KOPT-K1 (cell line): ENCODE data around the gene ZCWPW1.
A peak's percentile ranks its signal among the peaks of the same experiment; 100 is the strongest.
"Not testable (repeated sequence)": the region's sequence is repeated elsewhere in the genome, so short reads cannot be mapped to it uniquely, and the experiment has no call there.

Source experiments
- H3K27ac ChIP-seq: fragments of 200-600 bp; sonication (generic); 2 replicates; pipeline ENCODE4 v1.5.1; 2016; ENCODE audit warnings: antibody characterized with exemption, mild to moderate bottlenecking, low read depth, low read length; ENCODE audit not compliant: poor library complexity, severe bottlenecking
- H3K36me3 ChIP-seq: fragments of 200-600 bp; sonication (generic); 2 replicates; pipeline ENCODE4 v1.5.1; 2017; ENCODE audit warnings: antibody characterized with exemption, mild to moderate bottlenecking, low read length, moderate library complexity; ENCODE audit not compliant: insufficient read depth
- H3K9me3 ChIP-seq: fragments of 200-600 bp; sonication (generic); 2 replicates; pipeline ENCODE4 v1.5.1; 2017; ENCODE audit warnings: antibody characterized with exemption, low read length, mild to moderate bottlenecking; ENCODE audit not compliant: insufficient read depth, poor library complexity, severe bottlenecking

The ZCWPW1 gene

DNA sequence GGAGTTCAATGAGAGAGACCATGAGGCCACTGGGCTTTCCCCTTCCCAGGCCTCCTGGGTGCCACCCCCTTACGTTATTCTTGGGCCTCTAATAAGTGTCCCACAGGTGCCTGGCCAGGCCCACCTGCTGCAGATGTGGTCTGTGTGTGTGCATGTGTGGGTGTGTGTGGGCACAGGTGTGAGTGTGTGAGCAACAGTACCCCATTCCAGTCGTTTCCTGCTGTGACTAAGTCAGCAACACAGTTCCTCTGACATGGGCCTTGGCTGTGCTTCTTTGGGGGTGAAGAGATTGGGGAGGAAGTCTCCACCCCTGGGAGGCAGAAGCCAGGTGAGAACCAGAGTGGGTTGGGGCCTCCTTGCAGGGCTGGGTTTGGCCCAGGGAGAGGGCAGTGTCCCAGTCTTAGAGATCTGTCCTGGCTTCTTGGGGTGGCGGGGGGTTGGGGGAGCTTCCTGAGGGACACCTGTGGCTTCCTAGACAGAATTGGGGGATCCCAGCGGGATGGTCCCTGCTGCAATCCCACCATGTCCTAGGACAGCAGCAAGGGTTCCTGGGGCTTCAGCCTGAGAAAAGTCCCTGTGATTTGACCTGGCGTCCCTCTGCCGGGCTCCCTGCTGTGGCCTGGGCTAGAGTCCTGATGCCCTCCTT lies 74.7 kb downstream of the ZCWPW1 start:
- no peaks in the 10 kb centered on the region for H3K9me3 ChIP-seq
- H3K27ac ChIP-seq: peak overlapping the region; percentile 29
- H3K36me3 ChIP-seq: peaks cover 100% of the 10 kb centered on the region

DNA sequence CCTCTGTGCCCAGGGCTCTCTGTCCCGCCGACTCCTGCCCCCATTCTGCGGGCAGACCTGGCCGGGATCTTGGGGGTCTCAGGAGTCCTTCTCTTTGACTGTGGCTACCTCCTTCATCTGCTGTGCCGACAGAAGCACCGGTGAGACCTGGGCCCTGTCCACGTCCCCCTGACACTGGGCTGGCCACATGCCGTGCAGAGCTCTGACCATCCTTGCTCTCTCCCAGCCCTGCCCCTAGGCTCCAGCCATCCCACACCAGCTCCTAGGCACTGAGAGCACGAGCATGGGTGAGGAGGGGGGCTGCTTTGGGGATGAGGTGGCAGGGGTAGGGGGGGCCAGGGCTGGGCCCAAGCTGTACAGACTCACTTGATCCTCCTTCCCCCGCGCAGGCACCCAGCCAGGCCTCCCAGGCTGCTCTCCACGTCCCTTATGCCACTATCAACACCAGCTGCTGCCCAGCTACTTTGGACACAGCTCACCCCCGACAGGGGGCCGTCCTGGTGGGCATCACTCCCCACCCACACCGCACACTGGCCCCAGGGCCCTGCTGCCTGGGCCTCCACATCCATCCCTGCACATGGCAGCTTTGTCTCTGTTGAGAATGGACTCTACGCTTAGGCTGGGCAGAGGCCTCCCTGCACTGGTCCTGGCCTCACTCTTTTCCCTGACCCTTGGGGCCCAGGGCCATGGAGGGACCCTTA lies 75.4 kb downstream of the ZCWPW1 start:
- H3K9me3 ChIP-seq: no peaks in the 10 kb centered on the region
- H3K36me3 ChIP-seq: peaks cover 100% of the 10 kb centered on the region
- peak overlapping the region; percentile 29 for H3K27ac ChIP-seq

- not testable (repeated sequence) for H3K9me3 ChIP-seq
- H3K36me3 ChIP-seq: peaks cover 100% of the 10 kb centered on the region
- peak overlapping the region; percentile 45 for H3K27ac ChIP-seq
Observed at GRCh38 chr7:100352230-100352781, 76.2 kb downstream of the ZCWPW1 start.

GRCh38 chr7:100351657-100352058 lies 76.8 kb downstream of the ZCWPW1 start:
- no peaks in the 10 kb centered on the region for H3K9me3 ChIP-seq
- H3K36me3 ChIP-seq: peaks cover 100% of the 10 kb centered on the region
- H3K27ac ChIP-seq: peak overlapping the region; percentile 45
